Osteoblast (primary cell): ENCODE data around the gene MYLK4. TPM values are rescaled to one million over a fixed set of nuclear protein-coding genes. Genes with fewer than 3 reads are reported as not detected.

Experiments
- DNase-seq: peaks from one replicate; pipeline ENCODE4 v3.0.0; 2011; ENCODE audit warnings: low spot score, mixed read lengths; ENCODE audit not compliant: insufficient read length; ENCODE audit errors: missing footprints
- H2AFZ ChIP-seq: 2 replicates; pipeline ENCODE4 v1.6.0; 2011; ENCODE audit warnings: mild to moderate bottlenecking, low read length
- H3K27ac ChIP-seq: 2 replicates; pipeline ENCODE4 v1.5.1; 2011; ENCODE audit warnings: mild to moderate bottlenecking, low read depth, low read length, moderate library complexity
- H3K27me3 ChIP-seq: 2 replicates; pipeline ENCODE4 v1.6.0; 2012; ENCODE audit warnings: mild to moderate bottlenecking, control low read depth, inconsistent platforms, low read length, moderate library complexity; ENCODE audit not compliant: insufficient read depth
- H3K36me3 ChIP-seq: 2 replicates; pipeline ENCODE4 v1.5.1; 2011; ENCODE audit warnings: mild to moderate bottlenecking, low read length, control low read depth, moderate library complexity; ENCODE audit not compliant: insufficient read depth
- H3K4me1 ChIP-seq: 2 replicates; pipeline ENCODE4 v1.5.1; 2011; ENCODE audit warnings: mild to moderate bottlenecking, low read length, control low read depth, moderate library complexity; ENCODE audit not compliant: insufficient read depth
- H3K4me2 ChIP-seq: 2 replicates; pipeline ENCODE4 v1.6.0; 2011; ENCODE audit warnings: mild to moderate bottlenecking, low read length; ENCODE audit not compliant: insufficient read depth
- H3K4me3 ChIP-seq: fragments of 200-600 bp; sonication (generic); 3 replicates; pipeline ENCODE4 v1.5.1; 2012; ENCODE audit warnings: mild to moderate bottlenecking, low read length, inconsistent platforms; ENCODE audit not compliant: insufficient read depth
- H3K79me2 ChIP-seq: 2 replicates; pipeline ENCODE4 v1.6.0; 2012; ENCODE audit warnings: mild to moderate bottlenecking, low read length, control low read depth, inconsistent platforms; ENCODE audit not compliant: insufficient read depth
- H3K9me3 ChIP-seq: 2 replicates; pipeline ENCODE4 v1.5.1; 2011; ENCODE audit warnings: low read depth, low read length, control low read depth
- H4K20me1 ChIP-seq: 2 replicates; pipeline ENCODE4 v1.6.0; 2012; ENCODE audit warnings: mild to moderate bottlenecking, low read length, control low read depth; ENCODE audit not compliant: insufficient read depth
- total RNA-seq: library from RNA; depleted of rRNA; stranded (reverse); fragments of >200 nt; gene quantifications from 2 replicates; pipeline ENCODE4 v1.2.3, GENCODE V29; 2012
- TF ChIP-seq, protein P1 (sequence below): IDR thresholded peaks from 2 replicates; pipeline ENCODE4 v1.5.1; 2011; ENCODE audit warnings: mild to moderate bottlenecking, low read depth, low read length, moderate library complexity; ENCODE audit errors: extremely low read depth

Gene MYLK4
- total RNA-seq, 1 donor = 0.36 TPM

DNA sequence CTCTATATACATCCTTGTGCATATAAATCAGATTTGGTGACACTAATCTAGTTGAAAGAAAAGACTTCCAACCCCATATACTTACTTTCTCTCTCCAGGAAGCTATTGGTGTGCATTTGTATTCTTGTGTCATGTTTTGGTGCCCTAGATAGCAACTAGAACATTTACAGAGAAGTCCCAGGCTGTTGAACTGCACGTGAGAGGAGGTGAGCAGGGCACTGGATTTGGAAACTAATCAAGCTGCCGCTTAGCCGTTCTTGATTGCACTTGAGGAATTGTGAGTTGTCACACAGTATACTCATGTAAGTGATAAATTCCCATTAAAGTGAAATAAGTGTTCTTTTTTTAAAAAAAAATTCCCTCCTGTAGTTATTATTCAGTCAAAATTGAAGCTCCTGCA lies 22.1 kb upstream of the MYLK4 start:
- Histone ChIP-seq H3K4me2 (no peak overlapping the region), H3K27ac (no peak overlapping the region), H3K4me3 (no peak overlapping the region), H3K9me3 (no peaks in the 10 kb centered on the region), H3K27me3 (no peaks in the 10 kb centered on the region), H4K20me1 (peaks cover 39% of the 10 kb centered on the region), H2AFZ (no peak overlapping the region), H3K79me2 (peaks cover 97% of the 10 kb centered on the region), H3K36me3 (peaks cover 32% of the 10 kb centered on the region), H3K4me1 (peaks cover 15% of the 10 kb centered on the region)
- TF ChIP-seq, protein P1, sequence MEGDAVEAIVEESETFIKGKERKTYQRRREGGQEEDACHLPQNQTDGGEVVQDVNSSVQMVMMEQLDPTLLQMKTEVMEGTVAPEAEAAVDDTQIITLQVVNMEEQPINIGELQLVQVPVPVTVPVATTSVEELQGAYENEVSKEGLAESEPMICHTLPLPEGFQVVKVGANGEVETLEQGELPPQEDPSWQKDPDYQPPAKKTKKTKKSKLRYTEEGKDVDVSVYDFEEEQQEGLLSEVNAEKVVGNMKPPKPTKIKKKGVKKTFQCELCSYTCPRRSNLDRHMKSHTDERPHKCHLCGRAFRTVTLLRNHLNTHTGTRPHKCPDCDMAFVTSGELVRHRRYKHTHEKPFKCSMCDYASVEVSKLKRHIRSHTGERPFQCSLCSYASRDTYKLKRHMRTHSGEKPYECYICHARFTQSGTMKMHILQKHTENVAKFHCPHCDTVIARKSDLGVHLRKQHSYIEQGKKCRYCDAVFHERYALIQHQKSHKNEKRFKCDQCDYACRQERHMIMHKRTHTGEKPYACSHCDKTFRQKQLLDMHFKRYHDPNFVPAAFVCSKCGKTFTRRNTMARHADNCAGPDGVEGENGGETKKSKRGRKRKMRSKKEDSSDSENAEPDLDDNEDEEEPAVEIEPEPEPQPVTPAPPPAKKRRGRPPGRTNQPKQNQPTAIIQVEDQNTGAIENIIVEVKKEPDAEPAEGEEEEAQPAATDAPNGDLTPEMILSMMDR = no peak
- DNase-seq = no peak

GRCh38 chr6:2771079-2771478 lies 20.4 kb upstream of the MYLK4 start:
- peaks cover 23% of the 10 kb centered on the region for H3K4me1 ChIP-seq
- no peaks in the 10 kb centered on the region for H3K9me3 ChIP-seq
- H3K36me3 ChIP-seq = peaks cover 32% of the 10 kb centered on the region
- TF ChIP-seq, protein P1 = no peak
- no peak for DNase-seq
- H3K4me3 ChIP-seq = no peak overlapping the region
- H2AFZ ChIP-seq = no peak overlapping the region
- peaks cover 47% of the 10 kb centered on the region for H4K20me1 ChIP-seq
- H3K27me3 ChIP-seq = no peaks in the 10 kb centered on the region
- peaks cover 96% of the 10 kb centered on the region for H3K79me2 ChIP-seq
- H3K27ac ChIP-seq = no peak overlapping the region
- no peak overlapping the region for H3K4me2 ChIP-seq

DNA sequence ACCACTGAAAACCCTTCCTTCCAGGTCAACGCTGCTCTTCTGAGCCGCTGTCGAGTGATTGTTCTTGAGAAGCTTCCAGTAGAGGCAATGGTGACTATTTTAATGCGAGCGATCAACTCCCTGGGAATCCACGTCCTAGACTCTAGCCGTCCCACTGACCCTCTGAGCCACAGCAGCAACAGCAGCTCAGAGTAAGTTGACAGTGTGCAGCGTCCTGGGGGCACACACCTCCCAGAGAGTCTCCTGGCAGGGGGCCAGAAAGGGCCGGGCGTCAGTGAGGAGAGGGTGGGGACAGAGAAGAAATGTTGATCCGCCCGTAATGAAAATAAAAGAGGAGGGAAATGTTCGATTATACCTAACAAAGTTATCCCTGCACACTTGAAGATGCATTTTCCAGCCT lies 19.4 kb upstream of the MYLK4 start:
- H3K4me1 ChIP-seq = peaks cover 23% of the 10 kb centered on the region
- H3K79me2 ChIP-seq = peaks cover 93% of the 10 kb centered on the region
- H3K9me3 ChIP-seq = no peaks in the 10 kb centered on the region
- H4K20me1 ChIP-seq = peaks cover 47% of the 10 kb centered on the region
- H3K4me2 ChIP-seq = no peak overlapping the region
- H3K27me3 ChIP-seq = no peaks in the 10 kb centered on the region
- no peak for DNase-seq
- no peak overlapping the region for H3K4me3 ChIP-seq
- TF ChIP-seq, protein P1 = no peak
- peaks cover 32% of the 10 kb centered on the region for H3K36me3 ChIP-seq
- no peak overlapping the region for H3K27ac ChIP-seq
- H2AFZ ChIP-seq = no peak overlapping the region

DNA sequence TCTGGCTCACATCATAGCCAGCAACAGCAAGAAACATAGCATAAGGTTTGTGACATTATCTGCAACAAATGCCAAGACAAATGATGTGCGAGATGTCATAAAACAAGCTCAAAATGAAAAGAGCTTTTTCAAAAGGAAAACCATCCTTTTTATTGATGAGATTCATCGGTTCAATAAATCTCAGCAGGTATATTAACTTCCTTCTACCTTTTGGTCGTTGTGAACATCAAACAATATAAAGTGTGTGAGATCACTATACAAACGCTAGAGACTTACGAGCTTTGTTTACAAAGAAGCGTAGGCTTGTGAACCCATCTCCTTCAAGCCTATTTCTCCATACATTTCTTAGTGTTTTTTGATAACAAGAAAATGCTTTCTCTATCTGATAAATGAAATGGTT lies 18.0 kb upstream of the MYLK4 start:
- Histone ChIP-seq H2AFZ (no peak overlapping the region), H3K4me3 (peak overlapping the region; percentile 91), H3K4me1 (peaks cover 22% of the 10 kb centered on the region), H3K79me2 (peaks cover 79% of the 10 kb centered on the region), H3K27me3 (no peaks in the 10 kb centered on the region), H3K36me3 (peaks cover 25% of the 10 kb centered on the region), H4K20me1 (peaks cover 38% of the 10 kb centered on the region), H3K9me3 (no peaks in the 10 kb centered on the region), H3K4me2 (peak overlapping the region; percentile 93), H3K27ac (no peak overlapping the region)
- TF ChIP-seq, protein P1 = no peak
- no peak for DNase-seq
